NCI-H446 treated with DMSO at 0.1 percent for 48 hours (cell line): ENCODE results near the gene ST6GALNAC3.

ENCODE experiments used
- DNase-seq: peaks from one replicate; lab custom pipeline; 2025; lab: John Stamatoyannopoulos, UW

ST6GALNAC3 gene

GRCh38 chr1:76583875-76584477 lies 509.4 kb downstream of the ST6GALNAC3 start:
- no peak for DNase-seq

GRCh38 chr1:76585980-76586674 lies 511.6 kb downstream of the ST6GALNAC3 start:
- DNase-seq: no peak

GRCh38 chr1:76587212-76587611 lies 512.7 kb downstream of the ST6GALNAC3 start:
- DNase-seq: no peak

GRCh38 chr1:76591461-76591860 lies 516.9 kb downstream of the ST6GALNAC3 start:
- DNase-seq: no peak

GRCh38 chr1:76591963-76592362 lies 517.4 kb downstream of the ST6GALNAC3 start:
- DNase-seq: no peak

GRCh38 chr1:76593141-76593540 lies 518.6 kb downstream of the ST6GALNAC3 start:
- no peak for DNase-seq

- DNase-seq: no peak
Observed at GRCh38 chr1:76593618-76594017, 519.1 kb downstream of the ST6GALNAC3 start.

- DNase-seq: no peak
Observed at GRCh38 chr1:76595024-76595423, 520.5 kb downstream of the ST6GALNAC3 start.

- DNase-seq: no peak
Observed at GRCh38 chr1:76601465-76601864, 526.9 kb downstream of the ST6GALNAC3 start.

GRCh38 chr1:76607717-76608116 lies 533.2 kb downstream of the ST6GALNAC3 start:
- DNase-seq: no peak

- DNase-seq: no peak
Observed at GRCh38 chr1:76611770-76612445, 537.4 kb downstream of the ST6GALNAC3 start.

GRCh38 chr1:76613886-76614285 lies 539.3 kb downstream of the ST6GALNAC3 start:
- peak; percentile 87 for DNase-seq

- DNase-seq: no peak
Observed at GRCh38 chr1:76615253-76616035, 540.9 kb downstream of the ST6GALNAC3 start.

GRCh38 chr1:76620371-76620770 lies 545.8 kb downstream of the ST6GALNAC3 start:
- DNase-seq: no peak

GRCh38 chr1:76622774-76623528 lies 548.4 kb downstream of the ST6GALNAC3 start:
- no peak for DNase-seq

- peak; percentile 51 for DNase-seq
Observed at GRCh38 chr1:76625886-76626678, 551.5 kb downstream of the ST6GALNAC3 start.

GRCh38 chr1:76627498-76627897 lies 553.0 kb downstream of the ST6GALNAC3 start:
- DNase-seq: no peak

GRCh38 chr1:76627901-76628300 lies 553.4 kb downstream of the ST6GALNAC3 start:
- DNase-seq: no peak

- DNase-seq: no peak
Observed at GRCh38 chr1:76632136-76632535, 557.6 kb downstream of the ST6GALNAC3 start.

- no peak for DNase-seq
Observed at GRCh38 chr1:76635784-76636183, 561.2 kb downstream of the ST6GALNAC3 start.

GRCh38 chr1:76639181-76639580 lies 564.6 kb downstream of the ST6GALNAC3 start:
- DNase-seq: no peak
